Spleen (tissue), 7 donors: ENCODE data around the gene CENPH.

ENCODE experiments used
- CTCF ChIP-seq, 11 experiments: fragments of 200-600 bp in 7 of 11; fragments of 450-650 bp in 4 of 11; sonication (generic) in 4 of 11; IDR thresholded peaks in 8 of 11; conservative IDR thresholded peaks in 3 of 11; 1 replicate in 7 of 11; 2 replicates in 4 of 11; pipeline versions ENCODE4 v1.4.0 to v1.8.0; 2016 to 2021; ENCODE audit warnings: antibody characterized with exemption in 11 of 11, inconsistent platforms in 4 of 11, mild to moderate bottlenecking in 1 of 11
- POLR2A ChIP-seq, 3 donors: fragments of 450-650 bp; IDR thresholded peaks; one replicate each; pipeline ENCODE4 v1.5.1; 2017; ENCODE audit warnings: antibody characterized with exemption in 3 of 3, mild to moderate bottlenecking in 1 of 3
- POLR2AphosphoS5 ChIP-seq, 3 donors: sonication (generic); formaldehyde crosslinking; IDR thresholded peaks; one replicate each; pipeline ENCODE4 v1.5.1; 2017; ENCODE audit warnings: antibody characterized with exemption in 3 of 3
- donor health status: DM: no; HTN: no; CAD: no; lungs with moderate emphysema.
- donor health status: DM: no; HTN: no; CAD: no.
- donor health status: DM: no; HTN: no; CAD: no.

- TF ChIP-seq CTCF (IDR thresholded peaks at IDR 0.05 in 8 of 11, conservative IDR thresholded peaks at IDR 0.05 in 3 of 11): no peak
- no peak for TF ChIP-seq POLR2A (IDR thresholded peaks at IDR 0.05)
- TF ChIP-seq POLR2AphosphoS5 (IDR thresholded peaks at IDR 0.05): no peak
These were observed 18.4 kb upstream of the CENPH start for GRCh38 chr5:69170969-69171368.
